Trophoblast cell (in vitro differentiated cells and primary cell): Measurements from ENCODE around the gene USP32.
"Not testable (repeated sequence)": the region's sequence is repeated elsewhere in the genome, so short reads cannot be mapped to it uniquely, and the experiment has no call there.

Source experiments
- DNase-seq, 2 donors: peaks; one replicate each; pipeline ENCODE4 v3.0.0-alpha.2; 2016
- H2AFZ ChIP-seq: 2 replicates; pipeline ENCODE4 v1.6.1; 2013; ENCODE audit warnings: low read length, moderate library complexity, mild to moderate bottlenecking; ENCODE audit not compliant: insufficient read depth, poor library complexity
- H2AK5ac ChIP-seq: 2 replicates; pipeline ENCODE4 v1.6.1; 2013; ENCODE audit warnings: mild to moderate bottlenecking, low read length
- H2BK120ac ChIP-seq: 2 replicates; pipeline ENCODE4 v1.6.1; 2013; ENCODE audit warnings: low read length, mild to moderate bottlenecking, moderate library complexity; ENCODE audit not compliant: insufficient read depth, poor library complexity
- H2BK12ac ChIP-seq: 2 replicates; pipeline ENCODE4 v1.6.1; 2013; ENCODE audit warnings: mild to moderate bottlenecking, low read length, moderate library complexity
- H2BK5ac ChIP-seq: 2 replicates; pipeline ENCODE4 v1.6.1; 2013; ENCODE audit warnings: low read length, low read depth, moderate library complexity, mild to moderate bottlenecking; ENCODE audit not compliant: poor library complexity
- H3K14ac ChIP-seq: 2 replicates; pipeline ENCODE4 v1.6.1; 2013; ENCODE audit warnings: mild to moderate bottlenecking, low read length
- H3K18ac ChIP-seq: 2 replicates; pipeline ENCODE4 v1.6.1; 2013; ENCODE audit warnings: mild to moderate bottlenecking, low read length
- H3K23ac ChIP-seq: 2 replicates; pipeline ENCODE4 v1.6.1; 2013; ENCODE audit warnings: low read length
- H3K27ac ChIP-seq: 2 replicates; pipeline ENCODE4 v1.5.1; 2013; ENCODE audit warnings: low read depth, mild to moderate bottlenecking, inconsistent platforms, low read length, moderate library complexity
- H3K27me3 ChIP-seq: 2 replicates; pipeline ENCODE4 v1.6.1; 2013; ENCODE audit warnings: inconsistent platforms, mild to moderate bottlenecking, low read length, moderate library complexity; ENCODE audit not compliant: insufficient read depth
- H3K36me3 ChIP-seq, 2 experiments: 1 replicate in 1 of 2; 2 replicates in 1 of 2; pipeline ENCODE4 v1.6.1; 2013; ENCODE audit warnings: low read length in 2 of 2, mild to moderate bottlenecking in 2 of 2, moderate library complexity in 1 of 2; ENCODE audit not compliant: insufficient read depth in 2 of 2, control insufficient read depth in 1 of 2
- H3K4ac ChIP-seq: 2 replicates; pipeline ENCODE4 v1.6.1; 2013; ENCODE audit warnings: low read depth, mild to moderate bottlenecking, low read length, moderate library complexity
- H3K4me1 ChIP-seq, 2 experiments: 1 replicate in 1 of 2; 2 replicates in 1 of 2; pipeline ENCODE4 v1.6.1; 2013; ENCODE audit warnings: low read length in 2 of 2, mild to moderate bottlenecking in 2 of 2, moderate library complexity in 1 of 2; ENCODE audit not compliant: insufficient read depth in 2 of 2, control insufficient read depth in 1 of 2
- H3K4me2 ChIP-seq: 2 replicates; pipeline ENCODE4 v1.6.1; 2013; ENCODE audit warnings: inconsistent platforms, mild to moderate bottlenecking, low read length, moderate library complexity
- H3K4me3 ChIP-seq: 2 replicates; pipeline ENCODE4 v1.5.1; 2013; ENCODE audit warnings: mild to moderate bottlenecking, low read depth, low read length, inconsistent platforms
- H3K79me1 ChIP-seq: one replicate; pipeline ENCODE4 v1.6.1; 2013; ENCODE audit warnings: low read length
- H3K79me2 ChIP-seq: 2 replicates; pipeline ENCODE4 v1.6.1; 2013; ENCODE audit warnings: low read length, mild to moderate bottlenecking; ENCODE audit not compliant: control insufficient read depth, insufficient read depth, poor library complexity
- H3K9ac ChIP-seq: 2 replicates; pipeline ENCODE4 v1.6.1; 2013; ENCODE audit warnings: mild to moderate bottlenecking, low read length
- H3K9me3 ChIP-seq: 2 replicates; pipeline ENCODE4 v1.6.1; 2013; ENCODE audit warnings: low read depth, mild to moderate bottlenecking, control low read depth, inconsistent platforms, low read length; ENCODE audit not compliant: insufficient read depth
- H4K12ac ChIP-seq: 2 replicates; pipeline ENCODE4 v1.6.1; 2013; ENCODE audit warnings: low read depth, mild to moderate bottlenecking, low read length, moderate library complexity
- H4K8ac ChIP-seq: 2 replicates; pipeline ENCODE4 v1.6.1; 2013; ENCODE audit warnings: low read depth, mild to moderate bottlenecking, low read length, moderate library complexity
- H4K91ac ChIP-seq: one replicate; pipeline ENCODE4 v1.6.1; 2013; ENCODE audit warnings: low read depth, mild to moderate bottlenecking, low read length, moderate library complexity
- WGBS: extraction: QIAGEN DNeasy Blood & Tissue Kit; methylation state at CpG from one replicate; pipeline ENCODE4 v1.1.7; 2013; ENCODE audit warnings: missing lambda C conversion rate; ENCODE audit not compliant: insufficient read length, insufficient coverage; ENCODE audit errors: extremely low coverage; 5-methylcytosine and 5-hydroxymethylcytosine counted together

Gene USP32

GRCh38 chr17:60421273-60422161 is 29.6 kb upstream of the USP32 start:
- H3K4ac ChIP-seq = no peak overlapping the region
- peak overlapping the region; percentile 68 for H3K4me3 ChIP-seq
- no peak overlapping the region for H2AK5ac ChIP-seq
- H3K27me3 ChIP-seq = no peaks in the 10 kb centered on the region
- peak overlapping the region; percentile 57 for H2BK120ac ChIP-seq
- peak overlapping the region; percentile 59 for H3K14ac ChIP-seq
- H4K12ac ChIP-seq = peak overlapping the region; percentile 80
- no peaks in the 10 kb centered on the region for H3K36me3 ChIP-seq
- DNase-seq = peak; percentile 40 to 73
- peaks cover 5% of the 10 kb centered on the region for H3K79me1 ChIP-seq
- peak overlapping the region; percentile 94 for H3K4me2 ChIP-seq
- peak overlapping the region; percentile 1 for H2BK5ac ChIP-seq
- no CpG with 5 or more reads among the region's 66 CpGs for WGBS
- peak overlapping the region; percentile 48 for H4K91ac ChIP-seq
- H3K9ac ChIP-seq = peak overlapping the region; percentile 54
- peak overlapping the region; percentile 55 for H3K18ac ChIP-seq
- no peaks in the 10 kb centered on the region for H3K9me3 ChIP-seq
- peaks cover 0 to 2% of the 10 kb centered on the region in 2 experiments for H3K4me1 ChIP-seq
- H3K27ac ChIP-seq = no peak overlapping the region
- H3K79me2 ChIP-seq = peaks cover 2% of the 10 kb centered on the region
- peak overlapping the region; percentile 76 for H2AFZ ChIP-seq
- peak overlapping the region; percentile 89 for H4K8ac ChIP-seq
- no peak overlapping the region for H3K23ac ChIP-seq
- H2BK12ac ChIP-seq = peak overlapping the region; percentile 89

- H3K9ac ChIP-seq, H2BK5ac ChIP-seq, H2AFZ ChIP-seq, H3K18ac ChIP-seq, H3K23ac ChIP-seq, H2AK5ac ChIP-seq, H3K4me1 ChIP-seq, H3K27me3 ChIP-seq, H3K4ac ChIP-seq, H3K27ac ChIP-seq, DNase-seq, H3K4me2 ChIP-seq, H2BK120ac ChIP-seq, H3K36me3 ChIP-seq, H2BK12ac ChIP-seq, H3K9me3 ChIP-seq, H4K91ac ChIP-seq, H3K14ac ChIP-seq, H3K4me3 ChIP-seq, H4K8ac ChIP-seq, H3K79me2 ChIP-seq, H3K79me1 ChIP-seq, H4K12ac ChIP-seq: not testable (repeated sequence)
- no CpG with 5 or more reads among the region's 7 CpGs for WGBS
Measured at GRCh38 chr17:60419875-60420274, 27.9 kb upstream of the USP32 start.

GRCh38 chr17:60419003-60419402 is 27.1 kb upstream of the USP32 start:
- H2AK5ac ChIP-seq, H3K27me3 ChIP-seq, H3K4me1 ChIP-seq, H3K4me3 ChIP-seq, H3K4me2 ChIP-seq, H2BK12ac ChIP-seq, H2BK120ac ChIP-seq, H3K79me1 ChIP-seq, H3K36me3 ChIP-seq, H4K12ac ChIP-seq, H2BK5ac ChIP-seq, H3K9ac ChIP-seq, H3K4ac ChIP-seq, H4K8ac ChIP-seq, H3K27ac ChIP-seq, H3K14ac ChIP-seq, H3K79me2 ChIP-seq, H3K23ac ChIP-seq, H3K9me3 ChIP-seq, H3K18ac ChIP-seq, H2AFZ ChIP-seq, DNase-seq, H4K91ac ChIP-seq: not testable (repeated sequence)
- no CpG with 5 or more reads among the region's 4 CpGs for WGBS

- Histone ChIP-seq H3K36me3 (no peaks in the 10 kb centered on the region), H4K12ac (no peak overlapping the region), H3K18ac (no peak overlapping the region), H2BK5ac (no peak overlapping the region), H3K4me3 (no peak overlapping the region), H3K27ac (no peak overlapping the region), H3K27me3 (no peaks in the 10 kb centered on the region), H3K79me2 (no peaks in the 10 kb centered on the region), H4K8ac (no peak overlapping the region), H3K9ac (no peak overlapping the region), H3K4me2 (no peak overlapping the region), H3K14ac (no peak overlapping the region), H2AFZ (no peak overlapping the region), H3K79me1 (peaks cover 2% of the 10 kb centered on the region), H3K4me1 (peaks cover 0 to 3% of the 10 kb centered on the region in 2 experiments), H2BK12ac (no peak overlapping the region), H3K4ac (no peak overlapping the region), H4K91ac (no peak overlapping the region), H3K23ac (no peak overlapping the region), H2AK5ac (no peak overlapping the region), H2BK120ac (no peak overlapping the region), H3K9me3 (no peaks in the 10 kb centered on the region)
- WGBS = no CpG with 5 or more reads among the region's 2 CpGs
- no peak for DNase-seq
Measured at GRCh38 chr17:60416368-60416925, 24.5 kb upstream of the USP32 start.
